ENCODE measurements around the gene GUCD1. TPM values are rescaled to one million over a fixed set of nuclear protein-coding genes. Genes with fewer than 3 reads are reported as not detected.
A peak's percentile ranks its signal among the peaks of the same experiment; 100 is the strongest.

Gene GUCD1
- total and polyA plus RNA-seq, 2 of the 13 experiments (the other 11 are each of a cell fraction or from before 2014, with no cell fraction given) = 128 to 245 TPM

DNA sequence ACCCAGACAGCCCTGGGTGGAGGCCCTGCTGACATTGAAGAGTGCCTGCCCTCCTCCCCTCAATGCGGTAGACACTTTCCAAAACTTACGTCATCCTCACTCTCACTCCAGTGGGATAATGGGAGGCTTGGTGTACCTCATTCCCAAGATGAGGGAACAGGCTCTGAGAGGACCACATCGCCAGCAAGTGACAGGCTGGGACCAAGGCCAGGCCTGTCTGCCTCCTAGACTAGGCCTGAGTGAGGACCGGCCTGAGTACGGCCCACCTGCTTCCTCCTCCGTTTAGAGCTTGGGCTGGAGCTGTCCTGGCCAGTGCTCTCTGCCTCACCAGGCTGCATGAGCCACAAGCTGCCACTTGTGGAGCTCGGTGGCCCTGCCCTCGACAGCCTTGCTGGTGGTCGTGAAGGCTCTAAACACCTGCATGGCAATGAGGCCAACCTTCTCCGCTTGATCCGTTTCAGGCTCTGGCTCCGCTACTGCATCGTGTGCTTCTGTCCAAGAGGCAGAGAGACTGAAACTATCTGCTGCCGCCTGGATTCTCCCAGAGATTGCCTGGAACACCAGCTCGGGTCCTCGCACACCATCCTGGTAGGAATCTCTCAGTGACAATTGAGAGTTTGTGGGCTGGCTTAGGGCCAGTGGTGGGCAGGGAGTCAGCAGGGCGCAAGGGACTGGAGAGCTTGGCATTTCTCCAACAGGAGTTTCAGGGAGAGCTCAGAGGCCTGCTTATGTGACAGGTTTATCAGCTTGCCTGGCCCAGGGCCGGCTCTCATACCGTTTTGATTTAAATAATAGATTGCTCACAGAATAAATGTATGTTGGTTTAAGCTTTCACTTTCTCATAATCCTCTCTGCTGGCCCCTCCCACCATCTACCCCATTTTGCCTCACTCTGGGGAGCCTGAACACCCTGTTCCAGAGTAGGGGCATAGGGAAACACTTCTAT, 28.6 kb upstream of the GUCD1 start (continued):
- TF ChIP-seq, protein P1, sequence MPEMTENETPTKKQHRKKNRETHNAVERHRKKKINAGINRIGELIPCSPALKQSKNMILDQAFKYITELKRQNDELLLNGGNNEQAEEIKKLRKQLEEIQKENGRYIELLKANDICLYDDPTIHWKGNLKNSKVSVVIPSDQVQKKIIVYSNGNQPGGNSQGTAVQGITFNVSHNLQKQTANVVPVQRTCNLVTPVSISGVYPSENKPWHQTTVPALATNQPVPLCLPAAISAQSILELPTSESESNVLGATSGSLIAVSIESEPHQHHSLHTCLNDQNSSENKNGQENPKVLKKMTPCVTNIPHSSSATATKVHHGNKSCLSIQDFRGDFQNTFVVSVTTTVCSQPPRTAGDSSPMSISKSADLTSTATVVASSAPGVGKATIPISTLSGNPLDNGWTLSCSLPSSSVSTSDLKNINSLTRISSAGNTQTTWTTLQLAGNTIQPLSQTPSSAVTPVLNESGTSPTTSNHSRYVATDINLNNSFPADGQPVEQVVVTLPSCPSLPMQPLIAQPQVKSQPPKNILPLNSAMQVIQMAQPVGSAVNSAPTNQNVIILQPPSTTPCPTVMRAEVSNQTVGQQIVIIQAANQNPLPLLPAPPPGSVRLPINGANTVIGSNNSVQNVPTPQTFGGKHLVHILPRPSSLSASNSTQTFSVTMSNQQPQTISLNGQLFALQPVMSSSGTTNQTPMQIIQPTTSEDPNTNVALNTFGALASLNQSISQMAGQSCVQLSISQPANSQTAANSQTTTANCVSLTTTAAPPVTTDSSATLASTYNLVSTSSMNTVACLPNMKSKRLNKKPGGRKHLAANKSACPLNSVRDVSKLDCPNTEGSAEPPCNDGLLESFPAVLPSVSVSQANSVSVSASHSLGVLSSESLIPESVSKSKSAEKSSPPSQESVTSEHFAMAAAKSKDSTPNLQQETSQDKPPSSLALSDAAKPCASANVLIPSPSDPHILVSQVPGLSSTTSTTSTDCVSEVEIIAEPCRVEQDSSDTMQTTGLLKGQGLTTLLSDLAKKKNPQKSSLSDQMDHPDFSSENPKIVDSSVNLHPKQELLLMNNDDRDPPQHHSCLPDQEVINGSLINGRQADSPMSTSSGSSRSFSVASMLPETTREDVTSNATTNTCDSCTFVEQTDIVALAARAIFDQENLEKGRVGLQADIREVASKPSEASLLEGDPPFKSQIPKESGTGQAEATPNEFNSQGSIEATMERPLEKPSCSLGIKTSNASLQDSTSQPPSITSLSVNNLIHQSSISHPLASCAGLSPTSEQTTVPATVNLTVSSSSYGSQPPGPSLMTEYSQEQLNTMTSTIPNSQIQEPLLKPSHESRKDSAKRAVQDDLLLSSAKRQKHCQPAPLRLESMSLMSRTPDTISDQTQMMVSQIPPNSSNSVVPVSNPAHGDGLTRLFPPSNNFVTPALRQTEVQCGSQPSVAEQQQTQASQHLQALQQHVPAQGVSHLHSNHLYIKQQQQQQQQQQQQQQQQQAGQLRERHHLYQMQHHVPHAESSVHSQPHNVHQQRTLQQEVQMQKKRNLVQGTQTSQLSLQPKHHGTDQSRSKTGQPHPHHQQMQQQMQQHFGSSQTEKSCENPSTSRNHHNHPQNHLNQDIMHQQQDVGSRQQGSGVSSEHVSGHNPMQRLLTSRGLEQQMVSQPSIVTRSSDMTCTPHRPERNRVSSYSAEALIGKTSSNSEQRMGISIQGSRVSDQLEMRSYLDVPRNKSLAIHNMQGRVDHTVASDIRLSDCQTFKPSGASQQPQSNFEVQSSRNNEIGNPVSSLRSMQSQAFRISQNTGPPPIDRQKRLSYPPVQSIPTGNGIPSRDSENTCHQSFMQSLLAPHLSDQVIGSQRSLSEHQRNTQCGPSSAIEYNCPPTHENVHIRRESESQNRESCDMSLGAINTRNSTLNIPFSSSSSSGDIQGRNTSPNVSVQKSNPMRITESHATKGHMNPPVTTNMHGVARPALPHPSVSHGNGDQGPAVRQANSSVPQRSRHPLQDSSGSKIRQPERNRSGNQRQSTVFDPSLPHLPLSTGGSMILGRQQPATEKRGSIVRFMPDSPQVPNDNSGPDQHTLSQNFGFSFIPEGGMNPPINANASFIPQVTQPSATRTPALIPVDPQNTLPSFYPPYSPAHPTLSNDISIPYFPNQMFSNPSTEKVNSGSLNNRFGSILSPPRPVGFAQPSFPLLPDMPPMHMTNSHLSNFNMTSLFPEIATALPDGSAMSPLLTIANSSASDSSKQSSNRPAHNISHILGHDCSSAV (CRISPR knock-in tag; IDR thresholded peaks at IDR 0.05; ENCODE audit: borderline replicate concordance) = no peak
- TF ChIP-seq, protein P2, sequence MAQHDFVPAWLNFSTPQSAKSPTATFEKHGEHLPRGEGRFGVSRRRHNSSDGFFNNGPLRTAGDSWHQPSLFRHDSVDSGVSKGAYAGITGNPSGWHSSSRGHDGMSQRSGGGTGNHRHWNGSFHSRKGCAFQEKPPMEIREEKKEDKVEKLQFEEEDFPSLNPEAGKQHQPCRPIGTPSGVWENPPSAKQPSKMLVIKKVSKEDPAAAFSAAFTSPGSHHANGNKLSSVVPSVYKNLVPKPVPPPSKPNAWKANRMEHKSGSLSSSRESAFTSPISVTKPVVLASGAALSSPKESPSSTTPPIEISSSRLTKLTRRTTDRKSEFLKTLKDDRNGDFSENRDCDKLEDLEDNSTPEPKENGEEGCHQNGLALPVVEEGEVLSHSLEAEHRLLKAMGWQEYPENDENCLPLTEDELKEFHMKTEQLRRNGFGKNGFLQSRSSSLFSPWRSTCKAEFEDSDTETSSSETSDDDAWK (CRISPR knock-in tag; IDR thresholded peaks at IDR 0.05) = no peak
- TF ChIP-seq PRPF4 (IDR thresholded peaks at IDR 0.05; ENCODE audit: low read depth, low read length, poor library complexity, severe bottlenecking) = no peak
- TF ChIP-seq ZBTB26 (CRISPR knock-in tag; IDR thresholded peaks at IDR 0.05; ENCODE audit: borderline replicate concordance) = no peak
- TF ChIP-seq DNMT1 (CRISPR knock-in tag; IDR thresholded peaks at IDR 0.05) = peak; percentile 78; the same call in 1 of the 2 replicates
- TF ChIP-seq GMEB2 (CRISPR knock-in tag; IDR thresholded peaks at IDR 0.05; ENCODE audit: low read depth) = no peak
- TF ChIP-seq HDAC1 (CRISPR knock-in tag; IDR thresholded peaks at IDR 0.05) = 0 out of 2 replicates have a peak, but pooled peaks have one; percentile 37
- no peak for TF ChIP-seq GABPA (IDR thresholded peaks at IDR 0.05; ENCODE audit: low read depth, low read length)
- no peak for TF ChIP-seq GABPA (CRISPR knock-in tag; IDR thresholded peaks at IDR 0.05; ENCODE audit: low read depth)
- no peak for TF ChIP-seq CBX2 (IDR thresholded peaks at IDR 0.05; ENCODE audit: low read depth, low read length)
- no peak for TF ChIP-seq CBX2 (CRISPR knock-in tag; IDR thresholded peaks at IDR 0.05; ENCODE audit: low read depth)
- no peak for TF ChIP-seq POLR2AphosphoS2 (IDR thresholded peaks at IDR 0.05; ENCODE audit: low read depth, low read length)
- TF ChIP-seq ZNF598 (CRISPR knock-in tag; IDR thresholded peaks at IDR 0.05; ENCODE audit: borderline replicate concordance) = 0 out of 2 replicates have a peak, but pooled peaks have one; percentile 35
- TF ChIP-seq IRX3 (CRISPR knock-in tag; IDR thresholded peaks at IDR 0.05; ENCODE audit: borderline replicate concordance, low read depth) = 0 out of 2 replicates have a peak, but pooled peaks have one; percentile 68
